GM03348 (cell line): ENCODE data around the gene P4HTM.

Experiments
- DNase-seq: peaks from one replicate; pipeline ENCODE4 v3.0.0; 2012; ENCODE audit warnings: low spot score

P4HTM gene

GRCh38 chr3:49025005-49025792 is 35.2 kb downstream of the P4HTM start:
- no peak for DNase-seq

DNA sequence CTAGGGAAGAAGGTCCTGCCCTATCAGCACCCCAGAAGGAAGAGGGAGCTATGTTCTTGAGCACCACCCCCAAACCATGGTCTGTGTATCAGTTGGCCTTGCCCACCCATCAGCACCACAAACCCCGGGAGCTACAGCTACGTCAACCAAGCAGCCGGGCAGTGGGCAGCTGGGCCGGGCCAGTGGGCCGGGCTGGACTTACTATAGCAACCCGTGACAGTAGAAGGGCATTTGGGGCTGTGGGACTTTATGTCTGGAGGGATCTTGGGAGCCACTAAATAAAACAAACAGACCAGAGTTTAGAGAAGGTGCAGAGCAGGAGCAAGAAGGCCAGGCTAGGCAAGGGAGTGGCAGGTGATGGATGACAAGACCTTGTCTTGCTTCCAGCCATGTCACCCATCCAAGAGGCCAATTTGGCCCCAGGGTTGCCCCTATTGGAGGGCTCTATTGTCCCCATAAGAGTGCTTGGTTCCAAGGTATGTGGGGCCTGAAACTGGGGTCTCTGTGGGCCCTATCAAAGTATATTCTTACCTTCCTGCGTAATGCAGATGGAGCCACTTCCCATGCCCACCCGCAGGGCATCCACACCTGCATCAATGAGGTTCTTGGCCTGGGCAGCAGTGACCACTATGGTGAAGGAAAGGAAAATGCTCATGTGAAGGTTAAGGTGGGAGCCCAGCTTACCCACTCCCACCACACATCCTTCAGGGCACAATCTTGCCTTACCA is 35.9 kb downstream of the P4HTM start:
- no peak for DNase-seq

- no peak for DNase-seq
Observed at GRCh38 chr3:49026536-49026935, 36.5 kb downstream of the P4HTM start.

- DNase-seq, result no peak
Observed at GRCh38 chr3:49027634-49028033, 37.6 kb downstream of the P4HTM start.

GRCh38 chr3:49028298-49028672 is 38.2 kb downstream of the P4HTM start:
- DNase-seq, result no peak

DNA sequence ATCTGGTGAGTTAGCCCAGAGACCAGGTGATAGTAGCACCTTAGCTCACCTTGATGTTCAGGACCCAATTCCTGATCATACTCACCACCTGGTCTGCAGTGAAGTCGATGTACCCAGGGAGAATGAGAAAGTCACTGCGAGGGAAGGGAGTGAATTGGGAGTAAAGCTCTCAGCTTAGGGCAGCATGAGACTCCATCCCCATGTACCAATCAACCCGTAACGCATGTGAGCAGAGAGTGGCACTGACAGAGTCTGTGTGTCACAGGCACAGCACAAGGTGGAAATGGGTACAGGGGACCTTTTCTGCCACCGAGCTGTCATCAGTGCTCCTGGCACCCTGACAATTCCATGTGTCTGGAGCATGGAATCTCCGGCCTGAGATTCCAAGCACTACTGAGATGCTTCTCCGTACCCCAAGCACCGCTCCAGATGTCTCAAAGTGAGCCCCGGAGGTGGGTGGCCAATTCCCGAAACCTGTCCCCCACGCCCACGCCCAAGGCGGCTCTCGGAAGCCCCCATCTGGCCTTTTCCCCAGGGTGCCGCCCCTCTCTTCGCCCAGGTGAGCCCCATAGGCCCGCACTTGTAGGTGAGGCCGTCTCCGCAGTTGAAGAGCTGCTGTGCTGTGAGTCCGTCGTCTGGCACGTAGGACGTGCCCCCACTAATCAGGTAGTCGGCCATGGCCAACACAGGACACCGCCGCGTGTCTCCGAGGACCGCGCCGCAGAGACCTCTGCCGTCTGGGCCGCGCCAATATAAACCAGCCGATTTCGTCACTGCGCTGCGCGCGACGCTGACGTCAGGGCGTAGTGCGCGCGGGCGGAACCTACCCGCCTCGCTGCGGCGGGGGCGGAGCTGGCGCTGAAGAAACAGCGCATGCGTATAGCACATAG is 38.9 kb downstream of the P4HTM start, which contains the start of gene IMPDH2:
IMPDH2 (minus strand) TSS at position 726 of the 890 bp plus-strand sequence; CDS start at position 678, 48 bp downstream.
- DNase-seq, result peak; percentile 96

DNA sequence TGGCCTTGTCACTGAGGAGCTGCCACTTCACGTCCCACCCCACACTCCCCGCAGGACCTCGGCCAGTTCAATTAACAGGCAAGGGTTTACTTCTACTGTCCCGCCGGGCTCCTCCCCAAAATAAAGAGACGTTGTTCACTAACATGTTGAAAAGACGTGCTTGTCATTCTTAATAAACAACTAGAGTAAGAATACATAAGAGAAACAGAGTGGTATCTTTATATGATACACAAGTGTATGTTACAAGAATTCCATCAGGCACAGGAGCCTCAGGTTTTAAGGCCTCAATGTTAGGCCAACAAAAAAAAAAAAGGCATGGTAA is 39.5 kb downstream of the P4HTM start:
- no peak for DNase-seq

GRCh38 chr3:49030321-49030720 is 40.3 kb downstream of the P4HTM start:
- DNase-seq, result no peak

DNA sequence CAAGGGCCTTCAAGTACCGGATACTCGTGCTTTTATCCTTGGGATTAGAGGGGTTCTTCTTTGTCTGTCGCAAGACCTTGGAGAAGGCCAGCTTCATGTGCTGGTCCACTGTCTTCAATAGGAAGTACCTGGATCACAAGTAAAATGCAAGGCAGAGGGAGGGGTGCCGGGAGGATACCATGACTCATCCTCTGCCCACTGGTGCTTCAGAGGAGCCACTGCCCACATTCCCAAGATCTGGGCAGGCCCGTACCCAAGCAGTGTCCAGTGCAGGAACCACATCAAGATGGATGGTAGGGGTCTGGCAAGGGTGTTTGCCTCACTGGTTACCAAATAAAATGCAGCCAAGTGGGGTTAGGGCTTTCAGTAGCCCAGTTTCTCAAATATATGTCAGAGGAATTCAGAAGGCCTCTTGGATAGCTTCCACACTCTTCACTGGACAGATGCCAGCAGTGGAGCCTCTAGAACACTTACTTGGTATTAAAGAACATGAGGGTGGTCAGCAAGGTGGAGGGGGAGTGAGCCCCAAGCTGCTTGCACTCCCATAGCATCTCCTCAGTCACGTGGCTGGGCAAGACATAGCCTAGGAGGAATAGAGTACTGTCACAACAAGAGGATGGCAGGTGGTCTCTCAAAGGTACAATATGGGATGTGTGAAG is 42.7 kb downstream of the P4HTM start:
- DNase-seq, result no peak

DNA sequence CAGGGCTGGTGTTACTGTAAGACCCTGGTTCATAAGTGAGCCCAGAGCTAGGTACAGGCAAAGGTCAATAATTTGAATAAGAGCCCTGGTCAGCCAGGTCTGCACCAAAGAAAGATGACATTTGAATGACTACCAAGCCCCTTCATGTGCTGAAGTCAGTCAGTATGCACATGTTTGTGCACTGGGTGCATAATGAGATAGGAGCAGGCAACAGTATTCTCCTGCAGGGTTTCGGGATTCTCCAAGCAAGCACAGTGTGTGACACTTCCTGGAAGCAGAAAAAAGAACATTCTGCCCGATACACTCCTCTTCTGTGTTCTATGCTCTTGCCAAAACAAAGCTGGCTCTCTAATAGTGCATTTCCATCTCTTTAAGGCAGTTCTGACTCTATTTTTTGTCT is 44.6 kb downstream of the P4HTM start:
- no peak for DNase-seq

- DNase-seq, result no peak
Observed at GRCh38 chr3:49035281-49035680, 45.2 kb downstream of the P4HTM start.

- no peak for DNase-seq
Observed at GRCh38 chr3:49053543-49053942, 63.5 kb downstream of the P4HTM start.

- DNase-seq, result no peak
Observed at GRCh38 chr3:49054344-49054862, 64.4 kb downstream of the P4HTM start.
